ENCODE measurements around the gene INSR.

INSR gene

GRCh38 chr19:7247155-7247554 lies 47.1 kb downstream of the INSR start:
- Histone ChIP-seq H3K9me3 (peaks cover 0 to 4% (median 0%) of the 10 kb centered on the region in 3 donors), H3K27me3 (no peaks in the 10 kb centered on the region), H3K27ac (peak overlapping the region; percentile 58 to 61), H3K4me1 (peaks cover 6 to 74% (median 28%) of the 10 kb centered on the region in 4 donors), H3K36me3 (no peaks in the 10 kb centered on the region), H3K4me3 (no peak overlapping the region)
- intact Hi-C loops (cut with DNase I; ENCODE audit: low total_unique reads) = no loop called here
- DNase-seq = no peak
- no peak for TF ChIP-seq CTCF (IDR thresholded peaks at IDR 0.05)

GRCh38 chr19:7246601-7247000 lies 47.6 kb downstream of the INSR start:
- intact Hi-C loops (cut with DNase I; ENCODE audit: low total_unique reads) = no loop called here
- H3K4me1 ChIP-seq = peaks cover 6 to 76% (median 33%) of the 10 kb centered on the region in 4 donors
- peak overlapping the region; percentile 58 to 61 for H3K27ac ChIP-seq
- no peaks in the 10 kb centered on the region for H3K27me3 ChIP-seq
- H3K9me3 ChIP-seq = peaks cover 0 to 4% (median 0%) of the 10 kb centered on the region in 3 donors
- no peak for TF ChIP-seq CTCF (IDR thresholded peaks at IDR 0.05)
- H3K36me3 ChIP-seq = no peaks in the 10 kb centered on the region
- DNase-seq = no peak
- H3K4me3 ChIP-seq = no peak overlapping the region

GRCh38 chr19:7242601-7243258 lies 51.5 kb downstream of the INSR start:
- Histone ChIP-seq H3K27me3 (no peaks in the 10 kb centered on the region), H3K36me3 (no peaks in the 10 kb centered on the region), H3K4me1 (peaks cover 0 to 58% (median 34%) of the 10 kb centered on the region in 4 donors), H3K27ac (peak overlapping the region; percentile 83 to 85), H3K4me3 (peak overlapping the region in 1 of 2 donors; percentile 20), H3K9me3 (peaks cover 0 to 4% (median 0%) of the 10 kb centered on the region in 3 donors)
- peak in 1 of 2 experiments; percentile 4 for TF ChIP-seq CTCF (IDR thresholded peaks at IDR 0.05)
- peak in 1 of 2 donors; percentile 38 for DNase-seq
- intact Hi-C loops (cut with DNase I; ENCODE audit: low total_unique reads) = loop anchor here (5.0 kb wide), 2 partner anchors 45 to 50 kb away; partner anchors contain the start of gene INSR

GRCh38 chr19:7238051-7238450 lies 56.2 kb downstream of the INSR start:
- no peaks in the 10 kb centered on the region for H3K9me3 ChIP-seq
- H3K4me1 ChIP-seq = peaks cover 0 to 45% (median 18%) of the 10 kb centered on the region in 4 donors
- H3K27me3 ChIP-seq = no peaks in the 10 kb centered on the region
- TF ChIP-seq CTCF (IDR thresholded peaks at IDR 0.05) = no peak
- intact Hi-C loops (cut with DNase I; ENCODE audit: low total_unique reads) = no loop called here
- H3K4me3 ChIP-seq = no peak overlapping the region
- H3K36me3 ChIP-seq = no peaks in the 10 kb centered on the region
- H3K27ac ChIP-seq = peak overlapping the region in 1 of 2 donors; percentile 49
- no peak for DNase-seq

GRCh38 chr19:7236153-7236552 lies 58.1 kb downstream of the INSR start:
- Histone ChIP-seq H3K4me1 (peaks cover 0 to 43% (median 9%) of the 10 kb centered on the region in 4 donors), H3K9me3 (no peaks in the 10 kb centered on the region), H3K27ac (no peak overlapping the region), H3K36me3 (no peaks in the 10 kb centered on the region), H3K4me3 (no peak overlapping the region), H3K27me3 (no peaks in the 10 kb centered on the region)
- DNase-seq = no peak
- no peak for TF ChIP-seq CTCF (IDR thresholded peaks at IDR 0.05)
- intact Hi-C loops (cut with DNase I; ENCODE audit: low total_unique reads) = no loop called here

All from tibial artery (tissue), 4 donors.